Measurements from ENCODE around the gene ADAM21.

GRCh38 chr14:70436867-70437266 lies 15.1 kb upstream of the ADAM21 start:
- TF ChIP-seq CTCF (IDR thresholded peaks at IDR 0.05; ENCODE audit: insufficient read depth, low read length) = no peak
- no peak for TF ChIP-seq GABPA (IDR thresholded peaks at IDR 0.05; ENCODE audit: low read depth)
- no peak for TF ChIP-seq REST (IDR thresholded peaks at IDR 0.05; ENCODE audit: insufficient replicate concordance, low read depth)
